Measurements from ENCODE around the gene GNB1L. TPM values are rescaled to one million over a fixed set of nuclear protein-coding genes. Genes with fewer than 3 reads are reported as not detected.
A peak's percentile ranks its signal among the peaks of the same experiment; 100 is the strongest.

The GNB1L gene
- total RNA-seq, 1 donor from 2014 or later, result 3.0 TPM

GRCh38 chr22:19824212-19824925, 30.3 kb downstream of the GNB1L start:
- Histone ChIP-seq H3K4me1 (no peaks in the 10 kb centered on the region), H4K20me1 (ENCODE audit: low read depth) (no peaks in the 10 kb centered on the region), H3K9ac (no peak overlapping the region), H3F3A (ENCODE audit: low read depth) (no peaks in the 10 kb centered on the region), H3K4me2 (no peak overlapping the region), H3K4me3 (no peak overlapping the region), H3K36me3 (no peaks in the 10 kb centered on the region), H3K9me3 (ENCODE audit: low read depth) (no peaks in the 10 kb centered on the region), H3K79me2 (ENCODE audit: low read depth) (no peaks in the 10 kb centered on the region), H3K27ac (no peak overlapping the region), H3K27me3 (no peaks in the 10 kb centered on the region), H2AFZ (replicated peaks) (no peak overlapping the region)
- H3K27ac Mint-ChIP-seq, result no peak overlapping the region
- H3K4me3 Mint-ChIP-seq, result no peak overlapping the region
- peaks cover 2% of the 10 kb centered on the region for H3K36me3 Mint-ChIP-seq
- no peak for DNase-seq (ENCODE audit: low spot score)
- peaks cover 2% of the 10 kb centered on the region for H3K27me3 Mint-ChIP-seq (ENCODE audit: insufficient read depth, low read depth)
- peaks cover 3% of the 10 kb centered on the region for H3K4me1 Mint-ChIP-seq
- no peak for TF ChIP-seq CTCF (IDR thresholded peaks at IDR 0.05)
- no peak for TF ChIP-seq EZH2phosphoT487 (IDR thresholded peaks at IDR 0.05)
- TF ChIP-seq EZH2 (IDR thresholded peaks at IDR 0.05), result no peak
- H3K9me3 Mint-ChIP-seq, result no peaks in the 10 kb centered on the region

- Histone ChIP-seq H3K9ac (no peak overlapping the region), H3K27ac (no peak overlapping the region), H3K79me2 (ENCODE audit: low read depth) (no peaks in the 10 kb centered on the region), H3K4me1 (no peaks in the 10 kb centered on the region), H2AFZ (replicated peaks) (no peak overlapping the region), H3K9me3 (ENCODE audit: low read depth) (no peaks in the 10 kb centered on the region), H3F3A (ENCODE audit: low read depth) (no peaks in the 10 kb centered on the region), H4K20me1 (ENCODE audit: low read depth) (no peaks in the 10 kb centered on the region), H3K36me3 (no peaks in the 10 kb centered on the region), H3K4me3 (no peak overlapping the region), H3K27me3 (no peaks in the 10 kb centered on the region), H3K4me2 (no peak overlapping the region)
- TF ChIP-seq CTCF (IDR thresholded peaks at IDR 0.05) (no peak), EZH2 (IDR thresholded peaks at IDR 0.05) (no peak), EZH2phosphoT487 (IDR thresholded peaks at IDR 0.05) (no peak)
- H3K4me3 Mint-ChIP-seq, result no peak overlapping the region
- H3K9me3 Mint-ChIP-seq, result no peaks in the 10 kb centered on the region
- H3K36me3 Mint-ChIP-seq, result peaks cover 2% of the 10 kb centered on the region
- H3K4me1 Mint-ChIP-seq, result peaks cover 3% of the 10 kb centered on the region
- DNase-seq (ENCODE audit: low spot score), result no peak
- H3K27me3 Mint-ChIP-seq (ENCODE audit: insufficient read depth, low read depth), result peaks cover under 1% of the 10 kb centered on the region
- H3K27ac Mint-ChIP-seq, result peak overlapping the region; percentile 20
Observed at GRCh38 chr22:19823902-19824211, 30.8 kb downstream of the GNB1L start.

- no peak for TF ChIP-seq EZH2phosphoT487 (IDR thresholded peaks at IDR 0.05)
- TF ChIP-seq CTCF (IDR thresholded peaks at IDR 0.05), result no peak
- TF ChIP-seq EZH2 (IDR thresholded peaks at IDR 0.05), result no peak
- no peak overlapping the region for H2AFZ ChIP-seq (replicated peaks)
- H3K4me1 Mint-ChIP-seq, result peaks cover 3% of the 10 kb centered on the region
- no peak overlapping the region for H3K4me3 Mint-ChIP-seq
- no peaks in the 10 kb centered on the region for H3K36me3 ChIP-seq
- no peaks in the 10 kb centered on the region for H3K4me1 ChIP-seq
- H3K27me3 Mint-ChIP-seq (ENCODE audit: insufficient read depth, low read depth), result no peaks in the 10 kb centered on the region
- no peak overlapping the region for H3K4me3 ChIP-seq
- no peaks in the 10 kb centered on the region for H3K9me3 ChIP-seq (ENCODE audit: low read depth)
- no peaks in the 10 kb centered on the region for H3K9me3 Mint-ChIP-seq
- no peak for DNase-seq (ENCODE audit: low spot score)
- no peak overlapping the region for H3K27ac ChIP-seq
- no peak overlapping the region for H3K4me2 ChIP-seq
- peak overlapping the region; percentile 20 for H3K27ac Mint-ChIP-seq
- no peaks in the 10 kb centered on the region for H3K79me2 ChIP-seq (ENCODE audit: low read depth)
- no peak overlapping the region for H3K9ac ChIP-seq
- peaks cover 2% of the 10 kb centered on the region for H3K36me3 Mint-ChIP-seq
- H3F3A ChIP-seq (ENCODE audit: low read depth), result no peaks in the 10 kb centered on the region
- H4K20me1 ChIP-seq (ENCODE audit: low read depth), result no peaks in the 10 kb centered on the region
- no peaks in the 10 kb centered on the region for H3K27me3 ChIP-seq
Observed at GRCh38 chr22:19823191-19823901, 31.3 kb downstream of the GNB1L start.

Measured in neural progenitor cell (in vitro differentiated cells).